T-cell (primary cell): ENCODE results near the gene PCDHA2. TPM values are rescaled to one million over a fixed set of nuclear protein-coding genes. Genes with fewer than 3 reads are reported as not detected.
A peak's percentile ranks its signal among the peaks of the same experiment; 100 is the strongest.
"Not testable (repeated sequence)": the region's sequence is repeated elsewhere in the genome, so short reads cannot be mapped to it uniquely, and the experiment has no call there.

Source experiments
- ATAC-seq, 4 experiments: fragments of 200-7000 bp in 3 of 4; fragments of 150-1000 bp in 1 of 4; cut with Tn5 transposase; replicated peaks in 1 of 4; 1 replicate in 3 of 4; 2 replicates in 1 of 4; pipeline ENCODE4 v1.10.0; 2021; ENCODE audit warnings: moderate library complexity in 3 of 4, mild to moderate bottlenecking in 2 of 4, moderate number of reproducible peaks in 1 of 4
- CTCF ChIA-PET, 2 donors: fragments of 300-600 bp; sonication (Branson Sonifier 250); formaldehyde crosslinking; loops; one replicate each; lab custom pipeline; 2022; ENCODE audit warnings: antibody characterized with exemption in 2 of 2; lab: Charles Lee
- POLR2A ChIA-PET, 2 donors: fragments of 300-600 bp; sonication (Branson Sonifier 250); formaldehyde crosslinking; loops; one replicate each; lab custom pipeline; 2022; ENCODE audit warnings: antibody characterized with exemption in 2 of 2; lab: Charles Lee
- DNase-seq, 35 experiments: peaks; one replicate each; pipeline versions ENCODE4 v3.0.0 to v3.0.0-alpha.2; 2013 to 2023
- H3K27ac ChIP-seq: one replicate; pipeline ENCODE4 v1.5.1; 2013; ENCODE audit warnings: low read length
- H3K27me3 ChIP-seq, 2 experiments: replicated peaks in 1 of 2; 1 replicate in 1 of 2; 2 replicates in 1 of 2; pipeline versions ENCODE4 v1.6.1 to v1.7.0; 2013; ENCODE audit warnings: low read length in 1 of 2, mixed read lengths in 1 of 2; ENCODE audit not compliant: control insufficient read depth in 2 of 2, insufficient read depth in 2 of 2; ENCODE audit errors: extremely low read depth in 1 of 2
- H3K36me3 ChIP-seq, 2 donors: 1 replicate in 1 of 2; 2 replicates in 1 of 2; pipeline versions ENCODE4 v1.6.1 to v1.7.0; 2013; ENCODE audit warnings: low read length in 1 of 2; ENCODE audit not compliant: control insufficient read depth in 2 of 2, insufficient read depth in 1 of 2; ENCODE audit errors: extremely low read depth in 1 of 2
- H3K4me1 ChIP-seq, 2 experiments: 1 replicate in 1 of 2; 2 replicates in 1 of 2; pipeline versions ENCODE4 v1.6.1 to v1.7.0; 2013; ENCODE audit warnings: low read length in 2 of 2, mixed read lengths in 1 of 2; ENCODE audit not compliant: insufficient read depth in 2 of 2, control insufficient read depth in 1 of 2; ENCODE audit errors: extremely low read depth in 1 of 2
- H3K4me3 ChIP-seq, 2 donors: 1 replicate in 1 of 2; 2 replicates in 1 of 2; pipeline versions ENCODE4 v1.5.1 to v1.7.0; 2013; ENCODE audit warnings: mild to moderate bottlenecking in 2 of 2, low read length in 1 of 2, moderate library complexity in 1 of 2; ENCODE audit not compliant: control insufficient read depth in 1 of 2; ENCODE audit errors: extremely low read depth in 1 of 2
- H3K9me3 ChIP-seq: 2 replicates; pipeline ENCODE4 v1.7.0; 2013
- H3K27ac Mint-ChIP-seq, 2 donors: one replicate each; pipeline ENCODE4 v1.8.0; 2020 to 2021; ENCODE audit warnings: mild to moderate bottlenecking in 2 of 2, mixed read lengths in 2 of 2
- H3K27me3 Mint-ChIP-seq, 2 donors: one replicate each; pipeline ENCODE4 v1.8.0; 2021 to 2022; ENCODE audit warnings: mixed read lengths in 2 of 2
- H3K36me3 Mint-ChIP-seq: one replicate; pipeline ENCODE4 v1.8.0; 2021; ENCODE audit warnings: mixed read lengths
- H3K4me1 Mint-ChIP-seq, 3 donors: one replicate each; pipeline ENCODE4 v1.8.0; 2020 to 2022; ENCODE audit warnings: mixed read lengths in 3 of 3, mild to moderate bottlenecking in 1 of 3
- H3K4me3 Mint-ChIP-seq, 3 donors: one replicate each; pipeline ENCODE4 v1.8.0; 2020 to 2022; ENCODE audit warnings: mild to moderate bottlenecking in 3 of 3, mixed read lengths in 3 of 3, moderate library complexity in 3 of 3
- H3K9me3 Mint-ChIP-seq, 3 donors: one replicate each; pipeline ENCODE4 v1.8.0; 2020 to 2022; ENCODE audit warnings: mixed read lengths in 3 of 3
- WGBS: methylation state at CpG from one replicate; pipeline ENCODE4 v1.1.5; 2013; ENCODE audit warnings: missing lambda C conversion rate; ENCODE audit not compliant: insufficient coverage; 5-methylcytosine and 5-hydroxymethylcytosine counted together
- total RNA-seq, 35 experiments: library from RNA in 6 of 35; stranded (reverse) in 6 of 35; fragments of 120-200 nt in 1 of 35; gene quantifications; one replicate each; pipeline versions ENCODE4 v1.2.1 to v1.2.4 and lab custom pipeline; 2013 to 2026

PCDHA2 gene
- total RNA-seq, 5 donors from 2014 or later (not counting 1 experiment from before 2014, with no cell fraction given), result not detected

DNA sequence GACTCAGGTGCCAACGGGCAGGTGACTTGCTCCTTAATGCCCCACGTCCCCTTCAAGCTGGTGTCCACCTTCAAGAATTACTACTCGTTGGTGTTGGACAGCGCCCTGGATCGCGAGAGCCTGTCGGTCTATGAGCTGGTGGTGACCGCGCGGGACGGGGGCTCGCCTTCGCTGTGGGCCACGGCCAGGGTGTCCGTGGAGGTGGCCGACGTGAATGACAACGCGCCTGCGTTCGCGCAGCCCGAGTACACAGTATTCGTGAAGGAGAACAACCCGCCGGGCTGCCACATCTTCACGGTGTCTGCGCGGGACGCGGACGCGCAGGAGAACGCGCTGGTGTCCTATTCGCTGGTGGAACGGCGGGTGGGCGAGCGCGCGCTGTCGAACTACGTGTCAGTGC is 7.2 kb upstream of the PCDHA2 start:
- H3K27ac Mint-ChIP-seq, H3K36me3 ChIP-seq, H3K27ac ChIP-seq, H3K9me3 ChIP-seq, H3K4me1 ChIP-seq, H3K4me3 Mint-ChIP-seq, H3K4me1 Mint-ChIP-seq, CTCF ChIA-PET, ATAC-seq, H3K36me3 Mint-ChIP-seq, H3K4me3 ChIP-seq, POLR2A ChIA-PET, DNase-seq: not testable (repeated sequence)
- H3K9me3 Mint-ChIP-seq, result peaks cover 8 to 45% (median 43%) of the 10 kb centered on the region in 3 donors
- WGBS, result 65% methylated on average over 43 of the region's 44 CpGs
- peaks cover 22 to 36% of the 10 kb centered on the region in 2 donors for H3K27me3 Mint-ChIP-seq
- H3K27me3 ChIP-seq, result peaks cover 2 to 31% of the 10 kb centered on the region in 2 experiments

DNA sequence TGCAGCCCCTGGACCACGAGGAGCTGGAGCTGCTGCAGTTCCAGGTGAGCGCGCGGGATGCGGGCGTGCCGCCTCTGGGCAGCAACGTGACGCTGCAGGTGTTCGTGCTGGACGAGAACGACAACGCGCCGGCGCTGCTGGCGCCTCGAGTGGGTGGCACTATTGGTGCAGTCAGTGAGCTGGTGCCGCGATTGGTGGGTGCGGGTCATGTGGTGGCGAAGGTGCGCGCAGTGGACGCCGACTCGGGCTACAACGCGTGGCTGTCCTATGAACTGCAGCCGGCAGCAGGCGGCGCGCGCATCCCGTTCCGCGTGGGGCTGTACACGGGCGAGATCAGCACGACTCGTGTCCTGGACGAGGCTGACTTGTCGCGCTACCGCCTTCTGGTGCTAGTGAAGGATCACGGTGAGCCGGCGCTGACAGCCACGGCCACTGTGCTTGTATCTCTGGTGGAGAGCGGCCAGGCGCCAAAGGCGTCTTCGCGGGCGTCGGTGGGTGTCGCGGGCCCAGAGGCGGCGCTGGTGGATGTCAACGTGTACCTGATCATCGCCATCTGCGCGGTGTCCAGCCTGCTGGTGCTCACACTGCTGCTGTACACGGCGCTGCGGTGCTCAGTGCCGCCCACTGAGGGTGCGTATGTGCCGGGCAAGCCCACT is 6.7 kb upstream of the PCDHA2 start:
- ATAC-seq, H3K4me1 Mint-ChIP-seq, H3K27ac Mint-ChIP-seq, POLR2A ChIA-PET, H3K9me3 ChIP-seq, H3K4me3 Mint-ChIP-seq, CTCF ChIA-PET, H3K4me3 ChIP-seq, H3K27ac ChIP-seq, H3K4me1 ChIP-seq, DNase-seq, H3K36me3 Mint-ChIP-seq, H3K36me3 ChIP-seq: not testable (repeated sequence)
- H3K27me3 Mint-ChIP-seq, result peaks cover 25 to 40% of the 10 kb centered on the region in 2 donors
- WGBS, result 57% methylated on average over 70 of the region's 70 CpGs
- H3K9me3 Mint-ChIP-seq, result peaks cover 7 to 44% (median 43%) of the 10 kb centered on the region in 3 donors
- peaks cover 2 to 28% of the 10 kb centered on the region in 2 experiments for H3K27me3 ChIP-seq

DNA sequence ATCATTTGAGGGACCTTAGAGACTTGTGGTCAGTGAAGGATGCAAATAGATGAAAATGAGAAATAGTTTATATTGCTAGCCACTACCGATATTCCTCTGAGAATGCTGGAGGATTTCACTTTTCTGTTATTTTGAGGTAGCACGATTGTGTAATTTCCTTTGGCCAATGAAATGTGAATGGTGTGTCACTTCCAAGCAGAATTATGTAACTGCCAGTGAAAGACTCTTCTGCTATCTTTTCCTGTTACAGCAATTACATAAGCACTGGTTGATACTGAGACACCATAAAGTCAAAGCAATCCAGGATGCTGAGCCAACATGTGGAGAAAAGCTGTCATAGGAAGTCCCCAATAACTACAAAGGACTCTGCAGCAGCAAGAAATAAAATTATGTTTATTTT is 3.6 kb upstream of the PCDHA2 start:
- ATAC-seq (no peak), DNase-seq (no peak)
- CTCF ChIA-PET, result no interaction called here
- H3K27ac ChIP-seq, result no peak overlapping the region
- peaks cover 11% of the 10 kb centered on the region for H3K9me3 ChIP-seq
- no peaks in the 10 kb centered on the region for H3K4me1 ChIP-seq
- no peak overlapping the region for H3K4me3 ChIP-seq
- POLR2A ChIA-PET, result no interaction called here
- H3K27ac Mint-ChIP-seq, result no peak overlapping the region
- WGBS, result 60% methylated on average over 1 of the region's 2 CpGs
- peaks cover 32 to 40% of the 10 kb centered on the region in 2 donors for H3K27me3 Mint-ChIP-seq
- H3K9me3 Mint-ChIP-seq, result peaks cover 8 to 39% (median 38%) of the 10 kb centered on the region in 3 donors
- H3K36me3 ChIP-seq, result no peaks in the 10 kb centered on the region
- H3K36me3 Mint-ChIP-seq, result peaks cover 8% of the 10 kb centered on the region
- no peak overlapping the region for H3K4me3 Mint-ChIP-seq
- peaks cover 2 to 31% of the 10 kb centered on the region in 2 experiments for H3K27me3 ChIP-seq
- H3K4me1 Mint-ChIP-seq, result no peaks in the 10 kb centered on the region

DNA sequence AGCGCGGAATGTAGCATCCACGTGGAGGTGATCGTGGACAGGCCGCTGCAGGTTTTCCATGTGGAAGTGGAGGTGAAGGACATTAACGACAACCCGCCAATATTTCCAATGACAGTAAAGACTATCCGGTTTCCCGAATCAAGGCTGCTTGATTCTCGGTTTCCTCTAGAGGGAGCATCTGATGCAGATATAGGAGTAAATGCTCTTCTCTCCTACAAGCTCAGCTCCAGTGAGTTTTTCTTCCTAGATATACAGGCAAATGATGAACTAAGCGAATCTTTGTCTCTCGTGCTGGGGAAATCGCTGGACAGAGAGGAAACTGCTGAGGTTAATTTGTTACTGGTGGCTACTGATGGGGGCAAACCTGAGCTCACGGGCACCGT is 598 bp downstream of the PCDHA2 start:
- Histone ChIP-seq H3K27ac (no peak overlapping the region), H3K4me1 (no peaks in the 10 kb centered on the region), H3K27me3 (peaks cover 0 to 22% of the 10 kb centered on the region in 2 experiments), H3K4me3 (no peak overlapping the region), H3K36me3 (no peaks in the 10 kb centered on the region), H3K9me3 (peaks cover 10% of the 10 kb centered on the region)
- Mint-ChIP-seq H3K27ac (no peak overlapping the region), H3K36me3 (no peaks in the 10 kb centered on the region), H3K27me3 (peaks cover 26 to 33% of the 10 kb centered on the region in 2 donors), H3K4me3 (no peak overlapping the region), H3K4me1 (no peaks in the 10 kb centered on the region), H3K9me3 (peaks cover 4 to 38% (median 28%) of the 10 kb centered on the region in 3 donors)
- no peak for DNase-seq
- CTCF ChIA-PET, result no interaction called here
- POLR2A ChIA-PET, result no interaction called here
- no peak for ATAC-seq
- 20% methylated on average over 5 of the region's 15 CpGs for WGBS

DNA sequence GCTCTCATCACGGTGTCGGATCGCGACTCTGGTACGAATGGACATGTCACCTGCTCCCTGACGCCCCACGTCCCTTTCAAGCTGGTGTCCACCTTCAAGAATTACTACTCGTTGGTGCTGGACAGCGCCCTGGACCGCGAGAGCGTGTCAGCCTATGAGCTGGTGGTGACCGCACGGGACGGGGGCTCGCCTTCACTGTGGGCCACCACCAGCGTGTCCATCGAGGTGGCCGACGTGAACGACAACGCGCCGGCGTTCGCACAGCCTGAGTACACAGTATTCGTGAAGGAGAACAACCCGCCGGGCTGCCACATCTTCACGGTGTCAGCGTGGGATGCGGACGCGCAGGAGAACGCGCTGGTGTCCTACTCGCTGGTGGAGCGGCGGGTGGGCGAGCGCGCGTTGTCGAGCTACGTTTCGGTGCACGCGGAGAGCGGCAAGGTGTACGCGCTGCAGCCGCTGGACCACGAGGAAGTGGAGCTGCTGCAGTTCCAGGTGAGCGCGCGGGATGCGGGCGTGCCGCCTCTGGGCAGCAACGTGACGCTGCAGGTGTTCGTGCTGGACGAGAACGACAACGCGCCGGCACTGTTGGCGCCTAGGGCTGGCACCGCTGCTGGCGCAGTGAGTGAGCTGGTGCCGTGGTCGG is 1.5 kb downstream of the PCDHA2 start:
- POLR2A ChIA-PET, ATAC-seq, H3K36me3 Mint-ChIP-seq, CTCF ChIA-PET, H3K4me3 ChIP-seq, DNase-seq, H3K27ac ChIP-seq, H3K4me1 ChIP-seq, H3K4me1 Mint-ChIP-seq, H3K27ac Mint-ChIP-seq, H3K4me3 Mint-ChIP-seq, H3K36me3 ChIP-seq: not testable (repeated sequence)
- WGBS, result 72% methylated on average over 72 of the region's 72 CpGs
- Histone ChIP-seq H3K9me3 (peaks cover 10% of the 10 kb centered on the region), H3K27me3 (peaks cover 0 to 24% of the 10 kb centered on the region in 2 experiments)
- peaks cover 24 to 30% of the 10 kb centered on the region in 2 donors for H3K27me3 Mint-ChIP-seq
- peaks cover 4 to 35% (median 32%) of the 10 kb centered on the region in 3 donors for H3K9me3 Mint-ChIP-seq

DNA sequence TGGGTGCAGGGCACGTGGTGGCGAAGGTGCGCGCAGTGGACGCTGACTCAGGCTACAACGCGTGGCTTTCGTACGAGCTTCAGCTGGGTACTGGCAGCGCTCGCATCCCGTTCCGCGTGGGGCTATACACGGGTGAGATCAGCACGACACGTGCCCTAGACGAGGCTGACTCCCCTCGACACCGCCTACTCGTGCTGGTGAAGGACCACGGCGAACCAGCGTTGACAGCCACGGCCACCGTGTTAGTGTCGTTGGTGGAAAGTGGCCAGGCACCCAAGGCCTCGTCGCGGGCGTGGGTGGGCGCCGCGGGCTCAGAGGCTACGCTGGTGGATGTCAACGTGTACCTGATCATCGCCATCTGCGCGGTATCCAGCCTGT is 2.1 kb downstream of the PCDHA2 start:
- ATAC-seq, result no peak
- no peak for DNase-seq
- no peak overlapping the region for H3K27ac ChIP-seq
- Mint-ChIP-seq H3K4me1 (no peaks in the 10 kb centered on the region), H3K27me3 (peaks cover 23 to 27% of the 10 kb centered on the region in 2 donors), H3K36me3 (no peaks in the 10 kb centered on the region), H3K27ac (no peak overlapping the region), H3K9me3 (peaks cover 4 to 31% (median 30%) of the 10 kb centered on the region in 3 donors), H3K4me3 (no peak overlapping the region)
- no peaks in the 10 kb centered on the region for H3K4me1 ChIP-seq
- 68% methylated on average over 39 of the region's 39 CpGs for WGBS
- H3K27me3 ChIP-seq, result peaks cover 0 to 27% of the 10 kb centered on the region in 2 experiments
- ChIA-PET POLR2A (no interaction called here), CTCF (no interaction called here)
- no peaks in the 10 kb centered on the region for H3K36me3 ChIP-seq
- peaks cover 10% of the 10 kb centered on the region for H3K9me3 ChIP-seq
- H3K4me3 ChIP-seq, result peak overlapping the region in 1 of 2 donors; percentile 15
